Trophoblast cell (in vitro differentiated cells and primary cell): ENCODE measurements around the gene KLF7.

Source experiments
- DNase-seq, 2 donors: peaks; one replicate each; pipeline ENCODE4 v3.0.0-alpha.2; 2016
- H2AFZ ChIP-seq: 2 replicates; pipeline ENCODE4 v1.6.1; 2013; ENCODE audit warnings: low read length, moderate library complexity, mild to moderate bottlenecking; ENCODE audit not compliant: insufficient read depth, poor library complexity
- H2AK5ac ChIP-seq: 2 replicates; pipeline ENCODE4 v1.6.1; 2013; ENCODE audit warnings: mild to moderate bottlenecking, low read length
- H2BK120ac ChIP-seq: 2 replicates; pipeline ENCODE4 v1.6.1; 2013; ENCODE audit warnings: low read length, mild to moderate bottlenecking, moderate library complexity; ENCODE audit not compliant: insufficient read depth, poor library complexity
- H2BK12ac ChIP-seq: 2 replicates; pipeline ENCODE4 v1.6.1; 2013; ENCODE audit warnings: mild to moderate bottlenecking, low read length, moderate library complexity
- H2BK5ac ChIP-seq: 2 replicates; pipeline ENCODE4 v1.6.1; 2013; ENCODE audit warnings: low read length, low read depth, moderate library complexity, mild to moderate bottlenecking; ENCODE audit not compliant: poor library complexity
- H3K14ac ChIP-seq: 2 replicates; pipeline ENCODE4 v1.6.1; 2013; ENCODE audit warnings: mild to moderate bottlenecking, low read length
- H3K18ac ChIP-seq: 2 replicates; pipeline ENCODE4 v1.6.1; 2013; ENCODE audit warnings: mild to moderate bottlenecking, low read length
- H3K23ac ChIP-seq: 2 replicates; pipeline ENCODE4 v1.6.1; 2013; ENCODE audit warnings: low read length
- H3K27ac ChIP-seq: 2 replicates; pipeline ENCODE4 v1.5.1; 2013; ENCODE audit warnings: low read depth, mild to moderate bottlenecking, inconsistent platforms, low read length, moderate library complexity
- H3K27me3 ChIP-seq: 2 replicates; pipeline ENCODE4 v1.6.1; 2013; ENCODE audit warnings: inconsistent platforms, mild to moderate bottlenecking, low read length, moderate library complexity; ENCODE audit not compliant: insufficient read depth
- H3K36me3 ChIP-seq, 2 experiments: 1 replicate in 1 of 2; 2 replicates in 1 of 2; pipeline ENCODE4 v1.6.1; 2013; ENCODE audit warnings: low read length in 2 of 2, mild to moderate bottlenecking in 2 of 2, moderate library complexity in 1 of 2; ENCODE audit not compliant: insufficient read depth in 2 of 2, control insufficient read depth in 1 of 2
- H3K4ac ChIP-seq: 2 replicates; pipeline ENCODE4 v1.6.1; 2013; ENCODE audit warnings: low read depth, mild to moderate bottlenecking, low read length, moderate library complexity
- H3K4me1 ChIP-seq, 2 experiments: 1 replicate in 1 of 2; 2 replicates in 1 of 2; pipeline ENCODE4 v1.6.1; 2013; ENCODE audit warnings: low read length in 2 of 2, mild to moderate bottlenecking in 2 of 2, moderate library complexity in 1 of 2; ENCODE audit not compliant: insufficient read depth in 2 of 2, control insufficient read depth in 1 of 2
- H3K4me2 ChIP-seq: 2 replicates; pipeline ENCODE4 v1.6.1; 2013; ENCODE audit warnings: inconsistent platforms, mild to moderate bottlenecking, low read length, moderate library complexity
- H3K4me3 ChIP-seq: 2 replicates; pipeline ENCODE4 v1.5.1; 2013; ENCODE audit warnings: mild to moderate bottlenecking, low read depth, low read length, inconsistent platforms
- H3K79me1 ChIP-seq: one replicate; pipeline ENCODE4 v1.6.1; 2013; ENCODE audit warnings: low read length
- H3K79me2 ChIP-seq: 2 replicates; pipeline ENCODE4 v1.6.1; 2013; ENCODE audit warnings: low read length, mild to moderate bottlenecking; ENCODE audit not compliant: control insufficient read depth, insufficient read depth, poor library complexity
- H3K9ac ChIP-seq: 2 replicates; pipeline ENCODE4 v1.6.1; 2013; ENCODE audit warnings: mild to moderate bottlenecking, low read length
- H3K9me3 ChIP-seq: 2 replicates; pipeline ENCODE4 v1.6.1; 2013; ENCODE audit warnings: low read depth, mild to moderate bottlenecking, control low read depth, inconsistent platforms, low read length; ENCODE audit not compliant: insufficient read depth
- H4K12ac ChIP-seq: 2 replicates; pipeline ENCODE4 v1.6.1; 2013; ENCODE audit warnings: low read depth, mild to moderate bottlenecking, low read length, moderate library complexity
- H4K8ac ChIP-seq: 2 replicates; pipeline ENCODE4 v1.6.1; 2013; ENCODE audit warnings: low read depth, mild to moderate bottlenecking, low read length, moderate library complexity
- H4K91ac ChIP-seq: one replicate; pipeline ENCODE4 v1.6.1; 2013; ENCODE audit warnings: low read depth, mild to moderate bottlenecking, low read length, moderate library complexity
- WGBS: extraction: QIAGEN DNeasy Blood & Tissue Kit; methylation state at CpG from one replicate; pipeline ENCODE4 v1.1.7; 2013; ENCODE audit warnings: missing lambda C conversion rate; ENCODE audit not compliant: insufficient read length, insufficient coverage; ENCODE audit errors: extremely low coverage; 5-methylcytosine and 5-hydroxymethylcytosine counted together

Gene KLF7

GRCh38 chr2:207044379-207045362 lies 121.1 kb downstream of the KLF7 start:
- Histone ChIP-seq H2BK12ac (no peak overlapping the region), H3K4me3 (no peak overlapping the region), H4K12ac (no peak overlapping the region), H3K79me2 (no peaks in the 10 kb centered on the region), H3K4me2 (no peak overlapping the region), H3K18ac (no peak overlapping the region), H3K27me3 (no peaks in the 10 kb centered on the region), H2AK5ac (no peak overlapping the region), H2BK5ac (no peak overlapping the region), H3K9ac (no peak overlapping the region), H3K14ac (no peak overlapping the region), H2BK120ac (no peak overlapping the region), H3K4ac (no peak overlapping the region), H2AFZ (no peak overlapping the region), H4K91ac (no peak overlapping the region), H3K79me1 (no peaks in the 10 kb centered on the region), H3K27ac (no peak overlapping the region), H3K36me3 (no peaks in the 10 kb centered on the region), H3K9me3 (no peaks in the 10 kb centered on the region), H4K8ac (no peak overlapping the region), H3K4me1 (peaks cover 0 to 4% of the 10 kb centered on the region in 2 experiments), H3K23ac (no peak overlapping the region)
- WGBS: no CpG with 5 or more reads among the region's 13 CpGs
- no peak for DNase-seq

GRCh38 chr2:207042841-207043240 lies 122.9 kb downstream of the KLF7 start:
- Histone ChIP-seq H3K4ac (no peak overlapping the region), H3K79me2 (no peaks in the 10 kb centered on the region), H3K9ac (no peak overlapping the region), H2BK5ac (no peak overlapping the region), H4K8ac (no peak overlapping the region), H3K4me3 (no peak overlapping the region), H3K9me3 (no peaks in the 10 kb centered on the region), H4K12ac (no peak overlapping the region), H3K79me1 (no peaks in the 10 kb centered on the region), H2AFZ (no peak overlapping the region), H2BK12ac (no peak overlapping the region), H3K18ac (no peak overlapping the region), H3K27ac (no peak overlapping the region), H3K4me1 (no peaks in the 10 kb centered on the region), H2AK5ac (no peak overlapping the region), H3K23ac (no peak overlapping the region), H3K14ac (no peak overlapping the region), H2BK120ac (no peak overlapping the region), H4K91ac (no peak overlapping the region), H3K27me3 (no peaks in the 10 kb centered on the region), H3K4me2 (no peak overlapping the region), H3K36me3 (no peaks in the 10 kb centered on the region)
- WGBS: no CpG with 5 or more reads among the region's 1 CpG
- no peak for DNase-seq

GRCh38 chr2:207041786-207042554 lies 123.8 kb downstream of the KLF7 start:
- no peak overlapping the region for H4K91ac ChIP-seq
- no peak overlapping the region for H3K4me2 ChIP-seq
- H2BK5ac ChIP-seq: no peak overlapping the region
- no peak overlapping the region for H3K9ac ChIP-seq
- no peak overlapping the region for H2AFZ ChIP-seq
- no peaks in the 10 kb centered on the region for H3K9me3 ChIP-seq
- H2AK5ac ChIP-seq: no peak overlapping the region
- no peak overlapping the region for H3K23ac ChIP-seq
- H3K36me3 ChIP-seq: no peaks in the 10 kb centered on the region
- no peak overlapping the region for H3K4me3 ChIP-seq
- no peak overlapping the region for H2BK12ac ChIP-seq
- no peaks in the 10 kb centered on the region for H3K4me1 ChIP-seq
- no CpG with 5 or more reads among the region's 9 CpGs for WGBS
- DNase-seq: no peak
- no peak overlapping the region for H3K27ac ChIP-seq
- no peak overlapping the region for H3K14ac ChIP-seq
- no peaks in the 10 kb centered on the region for H3K79me2 ChIP-seq
- no peaks in the 10 kb centered on the region for H3K79me1 ChIP-seq
- no peak overlapping the region for H4K12ac ChIP-seq
- no peak overlapping the region for H3K4ac ChIP-seq
- H3K27me3 ChIP-seq: no peaks in the 10 kb centered on the region
- H3K18ac ChIP-seq: no peak overlapping the region
- no peak overlapping the region for H4K8ac ChIP-seq
- H2BK120ac ChIP-seq: no peak overlapping the region

GRCh38 chr2:207041279-207041678 lies 124.5 kb downstream of the KLF7 start:
- H3K36me3 ChIP-seq: no peaks in the 10 kb centered on the region
- H3K4me3 ChIP-seq: no peak overlapping the region
- no peak overlapping the region for H2BK5ac ChIP-seq
- no peak overlapping the region for H3K4me2 ChIP-seq
- H3K79me2 ChIP-seq: no peaks in the 10 kb centered on the region
- no peak overlapping the region for H3K14ac ChIP-seq
- H4K91ac ChIP-seq: no peak overlapping the region
- no peak overlapping the region for H3K18ac ChIP-seq
- WGBS: no CpG with 5 or more reads among the region's 10 CpGs
- no peak overlapping the region for H3K23ac ChIP-seq
- no peak for DNase-seq
- no peak overlapping the region for H2AFZ ChIP-seq
- no peaks in the 10 kb centered on the region for H3K79me1 ChIP-seq
- H3K9me3 ChIP-seq: no peaks in the 10 kb centered on the region
- no peak overlapping the region for H3K27ac ChIP-seq
- no peak overlapping the region for H3K4ac ChIP-seq
- H2BK120ac ChIP-seq: no peak overlapping the region
- no peaks in the 10 kb centered on the region for H3K4me1 ChIP-seq
- no peak overlapping the region for H4K8ac ChIP-seq
- no peak overlapping the region for H2AK5ac ChIP-seq
- no peak overlapping the region for H2BK12ac ChIP-seq
- no peak overlapping the region for H3K9ac ChIP-seq
- no peaks in the 10 kb centered on the region for H3K27me3 ChIP-seq
- no peak overlapping the region for H4K12ac ChIP-seq
